RCC 7860 (cell line): ENCODE data around the gene CCL26.

ENCODE experiments used
- DNase-seq: peaks from one replicate; pipeline ENCODE4 v3.0.0-alpha.2; 2015; ENCODE audit warnings: low spot score
- FAIRE-seq: peaks from 2 replicates; lab custom pipeline; 2012; peaks lifted over from hg19 to GRCh38; lab: Jason Lieb, UNC

Gene CCL26

GRCh38 chr7:75772081-75773077 is at the start of gene CCL26:
CCL26 (minus strand) TSS chr7:75772211; CDS start chr7:75772176, 35 bp downstream.
- DNase-seq: peak; percentile 36
- no peak for FAIRE-seq

GRCh38 chr7:75820688-75821087 is 48.7 kb upstream of the CCL26 start:
- FAIRE-seq (no peak), DNase-seq (no peak)

DNA sequence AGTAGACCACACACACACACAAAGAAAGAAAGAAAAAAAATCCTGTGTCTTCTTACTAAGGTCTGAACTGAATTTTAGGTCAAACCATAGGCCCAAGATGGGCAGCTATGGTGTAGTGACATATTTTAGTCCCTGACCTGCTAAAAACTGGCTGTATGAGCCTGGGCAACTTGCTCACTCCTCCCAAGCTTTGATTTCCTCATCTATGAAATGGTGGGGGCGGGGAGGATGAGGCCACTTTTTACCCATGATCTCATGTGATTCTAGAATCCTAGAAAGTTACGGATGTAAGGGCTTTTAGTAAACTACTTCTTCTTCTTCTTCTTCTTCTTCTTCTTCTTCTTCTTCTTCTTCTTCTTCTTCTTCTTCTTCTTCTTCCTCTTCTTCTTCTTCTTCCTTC is 47.7 kb upstream of the CCL26 start:
- DNase-seq: no peak
- no peak for FAIRE-seq

GRCh38 chr7:75818472-75818871 is 46.5 kb upstream of the CCL26 start:
- DNase-seq (no peak), FAIRE-seq (no peak)

- no peak for DNase-seq
- FAIRE-seq: no peak
Measured at GRCh38 chr7:75817116-75817515, 45.1 kb upstream of the CCL26 start.

DNA sequence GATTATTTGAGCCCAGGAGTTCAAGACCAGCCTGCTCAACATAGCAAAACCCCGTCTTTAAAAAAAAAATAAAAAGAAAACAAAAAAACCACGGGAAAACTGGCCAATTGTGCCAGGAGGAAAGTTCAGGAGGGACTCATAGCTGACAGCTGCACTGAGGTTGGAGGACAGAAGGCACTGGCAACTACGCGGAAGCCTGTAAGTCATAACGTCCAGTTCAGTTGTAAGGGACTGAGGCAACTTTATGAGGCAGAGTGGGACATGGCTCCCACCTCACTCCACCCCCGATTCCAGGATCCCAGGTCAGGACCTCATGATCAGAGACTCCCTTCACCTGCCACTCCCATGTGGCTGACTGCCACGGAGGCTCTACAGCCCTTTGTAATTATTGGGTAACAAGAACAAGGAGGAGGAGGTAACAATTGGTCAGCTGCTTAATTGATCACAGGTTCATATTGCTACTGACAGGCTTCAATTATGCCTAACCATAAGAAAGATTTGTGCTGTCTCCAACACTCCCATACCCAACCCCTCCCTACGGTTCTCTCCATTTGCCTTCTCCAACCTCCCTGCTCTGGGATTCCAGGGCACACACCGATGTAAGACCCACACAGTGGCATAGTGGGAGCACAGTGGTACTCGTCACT is 43.5 kb upstream of the CCL26 start:
- FAIRE-seq: no peak

DNA sequence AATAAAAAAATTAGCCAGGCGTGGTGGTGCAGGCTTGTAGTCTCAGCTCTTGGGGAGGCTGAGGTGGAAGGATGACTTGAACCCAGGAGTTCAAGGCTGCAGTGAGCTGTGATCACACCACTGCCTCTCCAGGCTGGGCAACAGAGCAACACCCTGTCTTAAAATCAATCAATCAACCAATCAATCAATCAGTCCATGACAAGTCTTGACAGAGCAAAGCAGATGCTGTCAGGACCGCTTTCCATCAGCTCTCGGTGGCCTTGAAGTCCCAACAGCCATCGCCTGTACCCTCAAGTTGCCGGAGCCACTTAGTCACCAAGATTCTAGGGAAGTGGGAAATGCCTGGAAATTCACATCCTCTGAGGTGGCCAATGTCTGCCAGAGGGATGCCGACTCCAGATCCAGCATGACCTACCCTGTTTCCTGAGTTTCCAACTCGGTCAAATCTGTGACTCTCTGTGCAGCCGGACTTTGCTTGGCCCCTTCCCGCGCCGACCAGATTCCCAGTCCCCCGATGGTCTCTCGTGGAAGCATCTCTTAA is 42.5 kb upstream of the CCL26 start:
- DNase-seq: peak; percentile 63
- FAIRE-seq: no peak

More for the DNA sequence above, 43.5 kb upstream of the CCL26 start:
- no peak for DNase-seq

DNA sequence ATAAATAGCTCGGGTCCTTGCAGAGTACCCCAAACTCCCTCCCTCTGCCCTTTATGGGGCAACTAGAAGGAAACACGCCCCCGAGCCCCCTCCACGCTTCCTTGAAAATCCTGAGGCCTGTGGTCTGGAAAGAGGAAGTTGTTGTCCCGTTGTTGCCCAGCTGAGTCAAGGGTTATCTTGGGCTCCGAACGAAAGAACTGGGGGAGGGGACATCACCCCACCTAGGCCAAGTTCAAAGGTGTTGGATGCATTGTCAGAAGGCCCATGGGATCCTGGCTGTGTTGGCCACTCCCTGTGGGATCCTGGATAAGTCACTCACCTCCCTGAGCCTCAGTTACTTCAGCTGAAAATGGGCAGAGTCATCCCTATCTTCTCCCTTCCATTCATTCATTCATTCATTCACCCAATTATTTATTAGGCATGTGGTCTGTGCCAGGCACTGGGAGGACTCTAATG is 41.8 kb upstream of the CCL26 start, which contains the start of gene CCL24:
Gene CCL24, minus strand, starts transcription at position 26 of the 456 bp plus-strand sequence. CDS start 91 bp downstream, outside the sequence.
- no peak for FAIRE-seq
- no peak for DNase-seq

DNA sequence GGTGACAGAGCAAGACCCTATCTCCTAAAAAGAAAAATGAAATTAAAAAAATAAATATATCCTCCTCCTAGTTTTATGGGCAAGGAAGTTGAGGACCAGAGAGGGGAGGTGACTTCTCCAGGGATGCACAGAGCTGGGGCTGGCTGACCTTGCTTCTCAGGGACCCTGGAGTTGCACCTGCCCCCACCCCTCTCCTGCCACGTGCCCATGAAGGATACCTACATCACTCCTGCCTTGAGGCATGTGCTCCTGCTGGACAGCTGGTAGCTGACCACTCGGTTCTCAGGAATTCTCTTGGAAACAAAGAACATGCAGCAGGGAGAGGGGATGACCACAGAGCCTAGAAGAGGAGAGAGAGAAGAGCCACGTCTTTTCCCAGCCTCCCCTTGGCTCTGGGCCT is 41.1 kb upstream of the CCL26 start:
- no peak for FAIRE-seq
- DNase-seq: no peak

DNA sequence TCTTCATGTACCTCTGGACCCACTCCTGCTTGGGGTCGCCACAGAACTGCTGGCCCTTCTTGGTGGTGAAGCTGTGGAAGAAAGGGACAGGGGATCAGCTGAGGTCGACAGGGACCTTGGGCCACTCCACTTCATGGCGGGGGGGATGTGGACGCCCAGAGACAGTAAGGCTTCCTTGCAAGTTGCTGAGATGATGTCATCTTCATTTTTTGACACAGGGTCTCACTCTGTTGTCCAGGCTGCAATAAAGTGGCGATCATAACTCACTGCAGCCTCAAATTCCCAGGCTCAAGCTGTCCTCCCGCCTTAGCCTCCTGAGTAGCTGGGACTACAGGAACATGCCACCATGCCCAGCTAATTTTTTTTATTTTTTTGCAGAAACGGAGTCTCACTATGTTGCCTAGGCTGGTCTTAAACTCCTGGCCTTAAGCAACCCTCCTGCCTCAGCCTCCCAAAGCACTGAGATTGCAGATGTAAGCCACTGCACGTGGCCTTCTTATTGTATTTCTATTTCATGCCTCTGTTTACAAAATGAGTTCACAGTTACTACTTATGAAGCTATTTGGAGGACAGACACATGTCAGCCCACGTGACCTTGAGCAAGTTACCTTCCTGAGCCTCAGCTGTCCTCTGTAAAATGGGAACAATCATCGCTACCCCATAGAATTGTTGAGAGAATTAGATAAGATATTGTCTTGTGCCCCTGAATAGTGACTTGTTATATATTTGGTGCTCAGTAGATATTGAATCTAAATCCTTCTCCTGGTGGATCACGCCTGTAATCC is 40.1 kb upstream of the CCL26 start:
- DNase-seq (no peak), FAIRE-seq (no peak)

DNA sequence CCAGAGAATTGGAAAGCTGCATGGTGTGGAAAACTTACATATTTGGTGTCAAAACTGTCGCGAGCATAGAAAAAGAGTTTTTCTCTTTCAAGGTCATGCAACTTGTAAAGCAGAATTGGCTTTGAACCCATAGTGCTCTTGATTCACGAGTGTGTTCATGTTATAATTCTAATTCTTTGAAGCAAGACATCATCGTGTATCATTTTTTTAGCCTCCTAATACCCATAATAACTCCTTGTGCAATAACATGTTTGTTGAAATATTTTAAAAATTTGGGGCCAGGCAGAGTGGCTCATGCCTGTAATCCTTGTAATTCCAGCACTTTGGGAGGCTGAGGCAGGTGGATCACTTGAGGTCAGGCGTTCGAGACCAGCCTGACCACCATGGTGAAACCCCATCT is 37.4 kb upstream of the CCL26 start:
- DNase-seq (no peak), FAIRE-seq (no peak)

DNA sequence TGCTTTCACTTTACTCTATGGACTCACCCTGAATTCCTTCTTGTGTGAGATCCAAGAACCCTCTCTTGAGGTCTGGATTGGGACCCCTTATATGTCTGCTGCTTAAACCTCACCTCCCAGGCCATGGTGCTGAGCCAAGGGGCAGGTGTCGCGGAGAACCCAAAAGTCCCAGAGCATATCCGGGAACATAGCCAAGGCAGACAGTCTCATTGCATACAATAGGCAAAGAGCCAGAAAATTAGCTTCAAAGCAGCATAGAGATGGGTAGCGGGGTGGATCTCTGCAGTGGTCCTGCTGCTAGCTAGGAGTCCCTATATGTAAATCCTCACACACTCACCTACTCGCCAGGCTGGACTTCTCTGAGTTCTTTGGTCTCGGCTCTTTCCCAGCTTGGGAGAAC is 36.1 kb upstream of the CCL26 start:
- no peak for FAIRE-seq

GRCh38 chr7:75807452-75807851 is 35.4 kb upstream of the CCL26 start:
- FAIRE-seq (no peak), DNase-seq (no peak)

More for the DNA sequence above, 36.1 kb upstream of the CCL26 start:
- no peak for DNase-seq

- DNase-seq (no peak), FAIRE-seq (no peak)
Measured at GRCh38 chr7:75806560-75807307, 34.7 kb upstream of the CCL26 start.

DNA sequence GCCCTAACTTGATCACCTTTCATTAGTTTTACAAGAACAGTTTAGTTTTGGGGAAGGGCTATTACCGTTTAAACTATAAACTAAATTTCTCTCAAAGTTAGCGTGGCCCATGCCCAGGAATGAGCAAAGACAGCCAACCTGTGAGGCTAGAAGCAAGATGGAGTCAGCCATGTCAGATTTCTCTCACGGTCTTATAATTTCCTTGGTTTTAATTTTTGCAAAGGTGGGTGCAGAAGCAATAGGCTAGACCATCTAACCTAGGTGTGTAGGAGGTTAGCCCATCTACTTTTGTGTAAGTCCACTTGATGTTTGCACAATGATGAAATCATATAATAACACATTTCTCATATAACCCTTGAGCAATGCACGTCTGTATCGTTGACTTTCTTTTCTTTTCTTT is 32.7 kb upstream of the CCL26 start:
- FAIRE-seq: no peak
- DNase-seq: no peak

GRCh38 chr7:75804004-75804403 is 32.0 kb upstream of the CCL26 start:
- DNase-seq (no peak), FAIRE-seq (no peak)

DNA sequence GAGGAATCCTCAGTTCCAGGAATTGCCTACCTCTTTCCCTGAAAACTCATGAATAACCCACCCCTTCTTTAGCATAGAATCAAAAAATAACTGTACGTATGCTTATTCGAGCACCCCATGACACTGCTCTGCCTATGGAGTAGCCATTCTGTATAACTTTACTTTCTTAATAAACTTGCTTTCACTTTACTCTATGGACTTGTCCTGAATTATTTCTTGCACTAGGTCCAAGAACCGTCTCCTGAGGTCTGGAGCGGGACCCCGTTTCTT is 30.5 kb upstream of the CCL26 start:
- no peak for FAIRE-seq
- DNase-seq: no peak

GRCh38 chr7:75798770-75799169 is 26.8 kb upstream of the CCL26 start:
- FAIRE-seq: no peak

DNA sequence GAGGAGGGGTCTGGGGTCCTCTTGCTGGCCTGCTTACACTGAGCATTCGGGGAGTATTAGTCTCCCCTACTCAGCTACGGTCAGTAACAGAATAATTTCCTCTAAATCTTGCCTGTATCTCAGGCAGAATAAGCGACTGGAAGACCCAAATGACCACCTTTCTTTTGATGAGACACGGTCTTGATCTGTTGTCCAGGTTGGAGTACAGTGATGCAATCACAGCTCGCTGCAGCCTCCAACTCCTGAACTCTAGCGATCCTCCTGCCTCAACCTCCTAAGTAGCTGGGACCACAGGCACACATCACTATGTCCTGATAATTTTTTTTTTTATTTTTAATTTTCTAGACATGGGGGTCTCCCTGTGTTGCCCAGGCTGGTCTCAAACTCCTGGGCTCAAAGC is 24.4 kb upstream of the CCL26 start:
- DNase-seq (no peak), FAIRE-seq (no peak)

More at GRCh38 chr7:75798770-75799169, 26.8 kb upstream of the CCL26 start:
- DNase-seq: no peak

DNA sequence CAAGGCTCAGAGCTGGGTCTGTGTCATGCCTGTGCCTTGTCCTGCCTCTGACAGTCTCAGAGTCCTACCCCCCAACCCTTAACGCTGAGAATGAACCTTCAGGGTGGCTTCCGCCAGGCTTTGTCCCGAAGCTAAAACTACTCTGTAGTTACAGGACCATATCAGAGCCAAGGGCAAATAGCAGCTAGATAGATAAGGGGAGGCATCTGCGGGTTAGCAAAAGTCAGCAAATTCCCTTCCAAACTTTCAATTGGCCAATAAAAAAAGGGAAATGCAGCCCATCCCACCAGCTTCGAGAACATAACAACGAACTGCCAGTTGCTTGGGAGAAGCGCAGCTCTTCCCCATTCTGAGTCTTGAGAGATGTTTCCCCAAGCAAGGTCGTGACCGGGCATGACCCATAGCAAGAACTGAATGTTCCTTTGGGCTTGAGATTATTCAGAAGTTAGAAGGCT is 23.8 kb upstream of the CCL26 start:
- FAIRE-seq (no peak), DNase-seq (no peak)
